Activated CD8-positive, alpha-beta memory T cell treated with anti-CD3 and anti-CD28 coated beads, Interleukin-2, amount 10 ng/mL, durations not matched to agents 7 days and 5 days (primary cell): ENCODE measurements around the gene KLRF2. TPM values are rescaled to one million over a fixed set of nuclear protein-coding genes. Genes with fewer than 3 reads are reported as not detected.

Source experiments
- ATAC-seq: fragments of 150-1000 bp; cut with Tn5 transposase; one replicate; pipeline ENCODE4 v1.10.0; 2021; ENCODE audit warnings: moderate library complexity
- CTCF ChIA-PET: fragments of 350-600 bp; sonication (Branson Sonifier 250); formaldehyde crosslinking; loops from one replicate; lab custom pipeline; 2021; ENCODE audit warnings: antibody characterized with exemption; lab: Charles Lee
- DNase-seq: peaks from one replicate; pipeline ENCODE4 v3.0.0-alpha.2; 2020
- H3K27ac Mint-ChIP-seq: one replicate; pipeline ENCODE4 v1.8.0; 2021; ENCODE audit warnings: mild to moderate bottlenecking, mixed read lengths
- H3K27me3 Mint-ChIP-seq: one replicate; pipeline ENCODE4 v1.8.0; 2021; ENCODE audit warnings: mixed read lengths
- H3K36me3 Mint-ChIP-seq: one replicate; pipeline ENCODE4 v1.8.0; 2021; ENCODE audit warnings: mild to moderate bottlenecking, mixed read lengths
- H3K4me1 Mint-ChIP-seq: one replicate; pipeline ENCODE4 v1.8.0; 2021; ENCODE audit warnings: mixed read lengths
- H3K4me3 Mint-ChIP-seq: one replicate; pipeline ENCODE4 v1.8.0; 2021; ENCODE audit warnings: mild to moderate bottlenecking, moderate library complexity, mixed read lengths
- H3K9me3 Mint-ChIP-seq: one replicate; pipeline ENCODE4 v1.8.0; 2022; ENCODE audit warnings: low read depth, mixed read lengths
- total RNA-seq, 2 experiments: library from RNA; stranded (reverse); gene quantifications; one replicate each; pipeline ENCODE4 v1.2.3, GENCODE V29; 2021

The KLRF2 gene, protein sequence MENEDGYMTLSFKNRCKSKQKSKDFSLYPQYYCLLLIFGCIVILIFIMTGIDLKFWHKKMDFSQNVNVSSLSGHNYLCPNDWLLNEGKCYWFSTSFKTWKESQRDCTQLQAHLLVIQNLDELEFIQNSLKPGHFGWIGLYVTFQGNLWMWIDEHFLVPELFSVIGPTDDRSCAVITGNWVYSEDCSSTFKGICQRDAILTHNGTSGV
- total RNA-seq, result 1 to 10 TPM in 1 of 2 experiments, not detected in 1; 1.6 TPM

DNA sequence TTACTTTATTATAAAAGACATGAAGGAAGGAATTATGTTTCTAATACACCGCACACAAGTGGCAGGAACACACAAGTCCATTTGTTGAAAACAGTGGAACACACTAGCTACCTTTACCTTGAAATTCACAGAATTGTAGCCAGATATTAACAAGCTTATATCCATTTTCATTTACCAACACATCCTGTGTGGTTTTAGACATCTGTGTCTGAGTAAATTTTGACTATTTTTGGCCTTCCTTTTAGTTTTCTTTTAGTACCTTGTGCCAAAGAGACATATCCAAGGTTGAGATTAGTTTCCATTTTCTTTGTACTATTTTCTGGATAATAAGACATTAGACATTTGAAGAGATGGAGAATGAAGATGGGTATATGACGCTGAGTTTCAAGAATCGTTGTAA is at the start of gene KLRF2:
Gene KLRF2 (plus strand): TSS at position 244 of the 400 bp plus-strand sequence. CDS start 107 bp downstream, at position 351.
- DNase-seq, result no peak
- peaks cover 2% of the 10 kb centered on the region for H3K36me3 Mint-ChIP-seq
- H3K4me1 Mint-ChIP-seq, result peaks cover 20% of the 10 kb centered on the region
- peak within 1 kb of the TSS; percentile 45 for H3K27ac Mint-ChIP-seq
- CTCF ChIA-PET, result interaction anchor here (1.0 kb wide), 1 partner anchor 44 kb away, joined by 5 read pairs; no protein-coding TSS in a partner anchor
- ATAC-seq, result peak; percentile 27
- H3K4me3 Mint-ChIP-seq, result no peak within 1 kb of the TSS
- H3K27me3 Mint-ChIP-seq, result no peaks in the 10 kb centered on the region
- no peaks in the 10 kb centered on the region for H3K9me3 Mint-ChIP-seq

DNA sequence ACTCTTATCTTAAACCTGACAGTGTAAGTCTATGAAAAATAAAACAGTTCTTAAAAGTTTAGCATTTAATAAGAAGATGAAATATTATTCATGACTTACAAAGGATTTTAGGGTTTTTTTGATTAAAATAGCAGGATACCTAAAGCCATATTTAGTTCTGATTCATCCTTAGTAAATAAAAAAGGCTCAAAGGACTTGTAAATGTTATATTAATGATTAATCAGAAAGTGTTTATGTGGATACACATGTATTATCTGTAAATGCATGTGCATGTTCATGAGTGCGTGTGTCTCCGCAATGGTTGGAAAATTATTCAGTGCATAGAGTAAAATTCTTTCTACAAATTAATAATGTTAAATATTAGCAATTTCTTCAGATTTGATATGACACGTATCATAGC is 49.6 kb upstream of the KLRF2 start:
- Mint-ChIP-seq H3K27me3 (no peaks in the 10 kb centered on the region), H3K27ac (no peak overlapping the region), H3K9me3 (no peaks in the 10 kb centered on the region), H3K4me1 (no peaks in the 10 kb centered on the region), H3K4me3 (no peak overlapping the region), H3K36me3 (no peaks in the 10 kb centered on the region)
- DNase-seq (no peak), ATAC-seq (no peak)
- CTCF ChIA-PET, result no interaction called here

DNA sequence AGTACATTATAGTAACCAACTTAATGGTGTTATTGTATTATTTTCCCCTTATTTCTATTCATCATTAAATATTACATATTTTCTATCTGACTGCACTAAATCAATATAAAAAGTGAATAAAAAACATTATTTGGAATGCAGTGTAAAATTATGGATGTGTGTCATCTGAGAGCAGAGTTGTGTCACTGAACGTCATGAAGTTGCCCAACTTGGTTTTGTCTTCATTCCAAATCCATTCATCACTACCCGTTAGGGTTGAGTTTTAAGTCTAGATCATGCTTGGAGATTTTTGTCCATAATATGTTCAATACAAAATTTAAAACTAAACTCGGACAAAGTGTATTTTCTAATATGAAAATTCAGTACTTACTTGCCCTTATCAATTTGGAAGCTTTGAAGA is 37.9 kb upstream of the KLRF2 start:
- H3K36me3 Mint-ChIP-seq, result peaks cover 7% of the 10 kb centered on the region
- H3K9me3 Mint-ChIP-seq, result peaks cover 5% of the 10 kb centered on the region
- CTCF ChIA-PET, result interaction anchor here (1.0 kb wide), 1 partner anchor 300 kb away, joined by 3 read pairs; no protein-coding TSS in a partner anchor
- ATAC-seq (no peak), DNase-seq (no peak)
- no peaks in the 10 kb centered on the region for H3K4me1 Mint-ChIP-seq
- no peak overlapping the region for H3K4me3 Mint-ChIP-seq
- H3K27ac Mint-ChIP-seq, result no peak overlapping the region
- H3K27me3 Mint-ChIP-seq, result peaks cover 21% of the 10 kb centered on the region

DNA sequence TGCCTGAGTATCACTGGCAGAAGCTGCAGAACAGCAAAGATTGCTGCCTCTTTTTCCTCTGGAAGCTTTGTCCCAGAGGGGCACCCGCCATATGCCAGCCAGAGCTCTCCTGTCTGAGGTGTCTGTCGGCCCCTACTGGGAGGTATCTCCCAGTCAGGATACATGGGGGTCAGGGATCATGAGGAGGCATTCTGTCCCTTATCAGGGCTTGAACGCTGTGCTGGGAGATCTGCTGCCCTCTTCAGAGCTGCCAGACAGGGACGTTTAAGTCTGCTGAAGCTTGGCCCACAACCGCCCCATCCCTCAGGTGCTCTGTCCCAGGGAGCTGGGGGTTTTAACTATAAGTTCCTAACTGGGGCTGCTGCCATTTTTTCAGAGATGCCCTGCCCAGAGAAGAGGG is 32.4 kb upstream of the KLRF2 start:
- CTCF ChIA-PET, result no interaction called here
- H3K36me3 Mint-ChIP-seq, result peaks cover 46% of the 10 kb centered on the region

DNA sequence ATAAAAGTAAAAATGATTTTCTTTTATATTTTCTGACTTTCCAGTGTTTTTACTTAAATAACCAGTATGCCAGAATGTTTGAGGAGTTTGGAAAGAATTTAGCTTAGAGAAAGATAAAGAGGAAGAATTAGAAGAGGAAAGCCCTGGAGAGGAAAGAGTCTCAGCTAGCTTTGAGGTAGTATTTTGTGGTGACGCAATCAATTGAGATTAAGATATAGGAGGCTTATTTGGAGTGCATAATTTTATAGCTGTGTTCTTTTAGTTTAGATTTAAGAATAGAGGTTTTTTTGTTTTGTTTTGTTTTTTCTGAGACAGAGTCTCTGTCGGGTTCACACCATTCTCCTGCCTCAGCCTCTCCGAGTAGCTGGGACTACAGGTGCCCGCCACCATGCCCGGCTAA is 30.2 kb upstream of the KLRF2 start:
- DNase-seq (no peak), ATAC-seq (no peak)
- peaks cover 9% of the 10 kb centered on the region for H3K27me3 Mint-ChIP-seq
- peaks cover 5% of the 10 kb centered on the region for H3K9me3 Mint-ChIP-seq
- peaks cover 62% of the 10 kb centered on the region for H3K36me3 Mint-ChIP-seq
- H3K27ac Mint-ChIP-seq, result no peak overlapping the region
- CTCF ChIA-PET, result interaction anchor here (1.0 kb wide), 1 partner anchor 101 kb away, joined by 6 read pairs; no protein-coding TSS in a partner anchor
- peaks cover 3% of the 10 kb centered on the region for H3K4me1 Mint-ChIP-seq
- no peak overlapping the region for H3K4me3 Mint-ChIP-seq

More for the DNA sequence above, 32.4 kb upstream of the KLRF2 start:
- no peak overlapping the region for H3K4me3 Mint-ChIP-seq
- peaks cover 21% of the 10 kb centered on the region for H3K27me3 Mint-ChIP-seq
- H3K27ac Mint-ChIP-seq, result no peak overlapping the region
- ATAC-seq (no peak), DNase-seq (no peak)
- peaks cover 5% of the 10 kb centered on the region for H3K9me3 Mint-ChIP-seq
- peaks cover 3% of the 10 kb centered on the region for H3K4me1 Mint-ChIP-seq

GRCh38 chr12:9851927-9852326 is 29.4 kb upstream of the KLRF2 start:
- H3K27me3 Mint-ChIP-seq, result no peaks in the 10 kb centered on the region
- ATAC-seq (no peak), DNase-seq (no peak)
- peaks cover 68% of the 10 kb centered on the region for H3K36me3 Mint-ChIP-seq
- CTCF ChIA-PET, result interaction anchor here (0.7 kb wide), 1 partner anchor 9 kb away, joined by 4 read pairs; no protein-coding TSS in a partner anchor
- H3K4me3 Mint-ChIP-seq, result no peak overlapping the region
- peaks cover 5% of the 10 kb centered on the region for H3K9me3 Mint-ChIP-seq
- no peak overlapping the region for H3K27ac Mint-ChIP-seq
- peaks cover 5% of the 10 kb centered on the region for H3K4me1 Mint-ChIP-seq

GRCh38 chr12:9856151-9856550 is 25.1 kb upstream of the KLRF2 start:
- Mint-ChIP-seq H3K4me1 (peaks cover 16% of the 10 kb centered on the region), H3K4me3 (no peak overlapping the region), H3K36me3 (peaks cover 73% of the 10 kb centered on the region), H3K9me3 (peaks cover 2% of the 10 kb centered on the region), H3K27ac (no peak overlapping the region), H3K27me3 (no peaks in the 10 kb centered on the region)
- no peak for ATAC-seq
- DNase-seq, result no peak
- CTCF ChIA-PET, result interaction anchor here (0.6 kb wide), 1 partner anchor 23 kb away, joined by 6 read pairs; no protein-coding TSS in a partner anchor

- Mint-ChIP-seq H3K4me1 (peaks cover 19% of the 10 kb centered on the region), H3K36me3 (peaks cover 72% of the 10 kb centered on the region), H3K27ac (no peak overlapping the region), H3K27me3 (no peaks in the 10 kb centered on the region), H3K9me3 (peaks cover 2% of the 10 kb centered on the region), H3K4me3 (no peak overlapping the region)
- CTCF ChIA-PET, result interaction anchor here (1.5 kb wide), 1 partner anchor 154 kb away, joined by 4 read pairs; the partner anchor contains the start of gene CLEC12B
- DNase-seq (no peak), ATAC-seq (no peak)
These were observed 24.4 kb upstream of the KLRF2 start for GRCh38 chr12:9856894-9857293.

- Mint-ChIP-seq H3K27ac (no peak overlapping the region), H3K36me3 (peaks cover 70% of the 10 kb centered on the region), H3K27me3 (no peaks in the 10 kb centered on the region), H3K4me1 (peaks cover 23% of the 10 kb centered on the region), H3K9me3 (peaks cover 5% of the 10 kb centered on the region), H3K4me3 (no peak overlapping the region)
- DNase-seq, result no peak
- ATAC-seq, result no peak
- CTCF ChIA-PET, result interaction anchor here (1.5 kb wide), 1 partner anchor 153 kb away, joined by 4 read pairs; the partner anchor contains the start of gene CLEC12B
These were observed 23.2 kb upstream of the KLRF2 start for GRCh38 chr12:9858135-9858534.

GRCh38 chr12:9864913-9865675 is 16.2 kb upstream of the KLRF2 start:
- Mint-ChIP-seq H3K9me3 (peaks cover 10% of the 10 kb centered on the region), H3K27ac (peak overlapping the region; percentile 90), H3K4me1 (peaks cover 32% of the 10 kb centered on the region), H3K36me3 (peaks cover 49% of the 10 kb centered on the region), H3K4me3 (peak overlapping the region; percentile 85), H3K27me3 (no peaks in the 10 kb centered on the region)
- CTCF ChIA-PET, result interaction anchor here (0.7 to 2.5 kb wide), 6 partner anchors 42 to 117 kb away, joined by 3 to 11 read pairs (median 6); partner anchors contain the start of gene CD69
- DNase-seq (no peak), ATAC-seq (peak; percentile 55)

DNA sequence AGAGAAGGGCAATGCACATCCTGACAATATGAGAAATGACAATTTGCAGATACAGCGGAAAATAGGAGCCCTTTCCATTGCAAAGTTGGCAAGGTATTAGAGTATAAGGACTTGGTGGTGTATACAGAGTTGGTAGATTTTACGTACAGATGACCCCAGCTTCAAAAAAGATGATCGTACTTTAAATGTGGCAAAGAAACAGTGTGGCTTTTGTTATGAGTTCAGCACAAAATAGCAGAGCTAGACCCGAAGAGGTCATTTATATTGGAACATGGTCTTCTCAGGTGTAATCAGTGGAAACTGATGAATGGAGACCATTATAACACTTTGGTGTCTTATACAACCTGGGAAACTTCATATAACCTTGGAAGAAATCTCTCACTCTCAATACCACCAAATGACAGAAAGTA is 14.4 kb upstream of the KLRF2 start:
- peaks cover 33% of the 10 kb centered on the region for H3K4me1 Mint-ChIP-seq
- H3K27me3 Mint-ChIP-seq, result no peaks in the 10 kb centered on the region
- peak overlapping the region; percentile 90 for H3K27ac Mint-ChIP-seq
- peaks cover 42% of the 10 kb centered on the region for H3K36me3 Mint-ChIP-seq
- H3K9me3 Mint-ChIP-seq, result peaks cover 10% of the 10 kb centered on the region
- ATAC-seq (peak; percentile 4), DNase-seq (no peak)
- CTCF ChIA-PET, result interaction anchor here (0.9 to 2.5 kb wide), 7 partner anchors 53 to 219 kb away, joined by 3 to 15 read pairs (median 4); no protein-coding TSS in a partner anchor
- H3K4me3 Mint-ChIP-seq, result peak overlapping the region; percentile 85

GRCh38 chr12:9867531-9867930 is 13.8 kb upstream of the KLRF2 start:
- no peaks in the 10 kb centered on the region for H3K27me3 Mint-ChIP-seq
- CTCF ChIA-PET, result interaction anchor here (1.3 to 2.5 kb wide), 4 partner anchors 53 to 118 kb away, joined by 4 to 15 read pairs (median 10); no protein-coding TSS in a partner anchor
- ATAC-seq, result no peak
- H3K9me3 Mint-ChIP-seq, result peaks cover 9% of the 10 kb centered on the region
- peaks cover 38% of the 10 kb centered on the region for H3K36me3 Mint-ChIP-seq
- H3K27ac Mint-ChIP-seq, result peak overlapping the region; percentile 90
- no peak for DNase-seq
- peaks cover 32% of the 10 kb centered on the region for H3K4me1 Mint-ChIP-seq
- H3K4me3 Mint-ChIP-seq, result peak overlapping the region; percentile 85

- peak overlapping the region; percentile 89 for H3K27ac Mint-ChIP-seq
- H3K9me3 Mint-ChIP-seq, result peaks cover 6% of the 10 kb centered on the region
- no peak for DNase-seq
- CTCF ChIA-PET, result interaction anchor here (1.0 to 2.4 kb wide), 4 partner anchors 71 to 118 kb away, joined by 4 to 8 read pairs (median 4); no protein-coding TSS in a partner anchor
- H3K36me3 Mint-ChIP-seq, result peaks cover 30% of the 10 kb centered on the region
- H3K27me3 Mint-ChIP-seq, result no peaks in the 10 kb centered on the region
- peak overlapping the region; percentile 85 for H3K4me3 Mint-ChIP-seq
- peaks cover 24% of the 10 kb centered on the region for H3K4me1 Mint-ChIP-seq
- ATAC-seq, result no peak
These were observed 12.9 kb upstream of the KLRF2 start for GRCh38 chr12:9868311-9868801.
